GM12873 (cell line): ENCODE results near the gene DNAH8.

Experiments
- CTCF ChIP-seq: IDR thresholded peaks from 2 replicates; pipeline ENCODE4 v1.5.1; 2012; ENCODE audit warnings: low read depth, mild to moderate bottlenecking, moderate library complexity, low read length, control low read depth; ENCODE audit not compliant: insufficient read depth; ENCODE audit errors: missing control alignments

Gene DNAH8

GRCh38 chr6:38753707-38754106 is 38.6 kb downstream of the DNAH8 start:
- TF ChIP-seq CTCF = no peak

DNA sequence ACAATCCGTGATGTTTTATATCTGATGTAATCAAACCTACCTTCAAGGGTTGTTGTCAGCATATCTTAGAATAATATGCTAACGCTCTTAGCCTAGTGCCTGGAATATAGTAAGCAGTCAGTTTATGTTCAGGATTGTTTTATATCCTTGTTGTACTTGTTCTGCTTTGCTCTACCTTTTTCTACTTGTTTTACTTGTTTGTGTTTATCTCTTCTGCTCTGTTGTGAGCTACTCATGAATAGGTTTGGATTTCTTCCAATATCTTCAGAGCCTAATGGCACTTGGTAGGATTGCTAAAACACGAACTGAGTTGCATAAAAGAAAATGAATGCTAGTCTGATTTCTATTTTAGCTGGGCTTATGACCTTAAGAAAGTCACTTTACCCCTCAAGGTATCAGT is 40.1 kb downstream of the DNAH8 start:
- no peak for TF ChIP-seq CTCF

- TF ChIP-seq CTCF = no peak
These were observed 40.8 kb downstream of the DNAH8 start for GRCh38 chr6:38755874-38756273.

- TF ChIP-seq CTCF = no peak
These were observed 45.0 kb downstream of the DNAH8 start for GRCh38 chr6:38760097-38760496.

DNA sequence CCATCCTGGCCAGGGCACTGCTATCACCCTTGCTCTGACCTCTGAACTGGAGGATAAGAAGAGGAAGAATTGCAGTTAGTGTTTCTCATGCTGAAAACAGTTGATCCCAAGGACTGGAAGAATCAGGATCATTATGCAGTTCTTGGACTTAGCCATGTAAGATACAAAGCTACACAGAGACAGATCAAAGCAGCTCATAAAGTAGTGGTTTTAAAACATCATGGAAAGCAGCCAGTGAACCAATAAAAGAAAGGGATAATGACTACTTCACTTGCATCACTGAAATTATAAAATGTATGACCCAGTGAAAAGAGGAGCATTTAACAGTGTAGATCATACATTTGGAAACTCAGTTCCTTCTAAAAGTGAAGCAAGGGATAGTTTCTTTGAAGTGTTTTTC is 47.7 kb downstream of the DNAH8 start:
- no peak for TF ChIP-seq CTCF

GRCh38 chr6:38767560-38767959 is 52.4 kb downstream of the DNAH8 start:
- no peak for TF ChIP-seq CTCF

- peak; percentile 75 for TF ChIP-seq CTCF
These were observed 58.2 kb downstream of the DNAH8 start for GRCh38 chr6:38773338-38773737.

GRCh38 chr6:38774929-38775707 is 60.0 kb downstream of the DNAH8 start:
- no peak for TF ChIP-seq CTCF
